Endothelial cell of umbilical vein (primary cell): Measurements from ENCODE around the gene FCRL2. TPM values are rescaled to one million over a fixed set of nuclear protein-coding genes. Genes with fewer than 3 reads are reported as not detected.

Source experiments
- BruUV-seq: library from RNA; stranded (reverse); fragments of 400-500 nt; replicated peaks from 2 replicates; lab custom pipeline; 2021; lab: Mats Ljungman, UMichigan
- CTCF ChIA-PET: fragments of 300-600, 350-600 bp; sonication (Branson Sonifier 250); formaldehyde crosslinking; loops from one replicate; lab custom pipeline; 2021; ENCODE audit warnings: antibody characterized with exemption, inconsistent platforms; lab: Charles Lee
- POLR2A ChIA-PET: fragments of 300-600, 350-600 bp; sonication (Branson Sonifier 250); formaldehyde crosslinking; loops from one replicate; lab custom pipeline; 2021; ENCODE audit warnings: antibody characterized with exemption, inconsistent platforms; lab: Charles Lee
- DNase-seq: peaks from one replicate; pipeline ENCODE4 v3.0.0-alpha.2; 2011; ENCODE audit warnings: low read depth, low spot score
- FAIRE-seq: peaks from 2 replicates; lab custom pipeline; 2011; peaks lifted over from hg19 to GRCh38; lab: Jason Lieb, UNC
- H2AFZ ChIP-seq: 2 replicates; pipeline ENCODE4 v1.6.0; 2012; ENCODE audit warnings: low read depth, low read length, control low read depth, inconsistent platforms
- H3K27ac ChIP-seq: 2 replicates; pipeline ENCODE4 v1.5.1; 2011; ENCODE audit warnings: low read depth, mild to moderate bottlenecking, control low read depth, low read length, moderate library complexity; ENCODE audit not compliant: insufficient read depth
- H3K27me3 ChIP-seq, 2 experiments: 2 replicates each; pipeline versions ENCODE4 v1.6.0 to v1.6.1; 2011; ENCODE audit warnings: low read length in 2 of 2, mixed read lengths in 1 of 2; ENCODE audit not compliant: control insufficient read depth in 2 of 2, insufficient read depth in 2 of 2
- H3K36me3 ChIP-seq, 2 experiments: 2 replicates in 1 of 2; 3 replicates in 1 of 2; pipeline ENCODE4 v1.5.1; 2011; ENCODE audit warnings: low read length in 2 of 2, mild to moderate bottlenecking in 1 of 2, moderate library complexity in 1 of 2; ENCODE audit not compliant: control insufficient read depth in 2 of 2, insufficient read depth in 2 of 2; ENCODE audit errors: extremely low read depth in 1 of 2
- H3K4me1 ChIP-seq: 3 replicates; pipeline ENCODE4 v1.5.1; 2011; ENCODE audit warnings: mild to moderate bottlenecking, low read length; ENCODE audit not compliant: control insufficient read depth, insufficient read depth; ENCODE audit errors: extremely low read depth
- H3K4me2 ChIP-seq: 2 replicates; pipeline ENCODE4 v1.6.1; 2011; ENCODE audit warnings: low read length, control low read depth, mixed read lengths; ENCODE audit not compliant: insufficient read depth
- H3K4me3 ChIP-seq, 3 experiments: fragments of 200-600 bp in 1 of 3; sonication (generic), shearing (Covaris generic) in 1 of 3; replicated peaks in 1 of 3; 2 replicates each; pipeline ENCODE4 v1.5.1; 2011 to 2016; ENCODE audit warnings: control low read depth in 3 of 3, low read length in 3 of 3, mild to moderate bottlenecking in 2 of 3, inconsistent platforms in 1 of 3, low read depth in 1 of 3, moderate library complexity in 1 of 3; ENCODE audit not compliant: insufficient read depth in 1 of 3
- H3K79me2 ChIP-seq: 2 replicates; pipeline ENCODE4 v1.6.0; 2012; ENCODE audit warnings: low read length, inconsistent platforms; ENCODE audit not compliant: control insufficient read depth, insufficient read depth
- H3K9ac ChIP-seq: replicated peaks from 2 replicates; pipeline ENCODE3; 2011; ENCODE audit warnings: low read length, control low read depth; ENCODE audit not compliant: insufficient read depth; ENCODE audit errors: extremely low read depth
- H3K9me1 ChIP-seq: replicated peaks from 3 replicates; pipeline ENCODE4 v1.6.0; 2011; ENCODE audit warnings: mild to moderate bottlenecking, low read length; ENCODE audit not compliant: control insufficient read depth, insufficient read depth; ENCODE audit errors: extremely low read depth
- H3K9me3 ChIP-seq: replicated peaks from 2 replicates; pipeline ENCODE4 v1.5.1; 2012; ENCODE audit warnings: low read length, inconsistent platforms; ENCODE audit not compliant: control insufficient read depth, insufficient read depth
- H4K20me1 ChIP-seq: replicated peaks from 2 replicates; pipeline ENCODE3; 2011; ENCODE audit warnings: mild to moderate bottlenecking, low read length; ENCODE audit not compliant: control insufficient read depth, insufficient read depth; ENCODE audit errors: extremely low read depth
- CTCF ChIP-seq, 2 donors: IDR thresholded peaks; 1 replicate in 1 of 2; 2 replicates in 1 of 2; pipeline ENCODE4 v1.5.1; 2011; ENCODE audit warnings: low read length in 2 of 2, mild to moderate bottlenecking in 2 of 2, moderate library complexity in 2 of 2, control low read depth in 1 of 2, inconsistent platforms in 1 of 2, low read depth in 1 of 2; ENCODE audit not compliant: insufficient read depth in 1 of 2; ENCODE audit errors: extremely low read depth in 1 of 2
- EZH2 ChIP-seq: IDR thresholded peaks from 2 replicates; pipeline ENCODE4 v1.6.1; 2012; ENCODE audit warnings: borderline replicate concordance, low read depth, mild to moderate bottlenecking, moderate library complexity, low read length, inconsistent platforms; ENCODE audit not compliant: severe bottlenecking
- FOS ChIP-seq: IDR thresholded peaks from 2 replicates; pipeline ENCODE4 v1.6.1; 2011; ENCODE audit warnings: mild to moderate bottlenecking, low read length, moderate library complexity, borderline replicate concordance; ENCODE audit not compliant: insufficient read depth
- GATA2 ChIP-seq: IDR thresholded peaks from 2 replicates; pipeline ENCODE4 v1.7.0; 2011; ENCODE audit warnings: low read depth, mild to moderate bottlenecking, moderate library complexity, mixed read lengths, low read length; ENCODE audit not compliant: insufficient read length, insufficient read depth
- JUN ChIP-seq: IDR thresholded peaks from 2 replicates; pipeline ENCODE4 v1.6.1; 2011; ENCODE audit warnings: borderline replicate concordance, low read depth; ENCODE audit not compliant: insufficient read length, insufficient read depth
- MAX ChIP-seq: IDR thresholded peaks from 2 replicates; pipeline ENCODE4 v1.6.1; 2011; ENCODE audit not compliant: insufficient read depth, insufficient read length
- MYC ChIP-seq: IDR thresholded peaks from one replicate; pipeline ENCODE4 v1.6.1; 2011; ENCODE audit warnings: mild to moderate bottlenecking, low read depth, low read length
- POLR2A ChIP-seq: IDR thresholded peaks from 2 replicates; pipeline ENCODE4 v1.6.1; 2012; ENCODE audit warnings: low read depth, mild to moderate bottlenecking, control low read depth, low read length
- POLR2AphosphoS5 ChIP-seq: IDR thresholded peaks from 2 replicates; pipeline ENCODE4 v1.6.1; 2012; ENCODE audit warnings: low read depth, mild to moderate bottlenecking, control low read depth, low read length, moderate library complexity; ENCODE audit not compliant: insufficient read depth
- dilution Hi-C: fragments of 300-500 bp; cut with MboI; formaldehyde crosslinking; loops from one replicate; pipeline ENCODE4 v1.15.0; 2019; ENCODE audit warnings: low sequenced_read_pairs; ENCODE audit not compliant: extremely low pct_ligation_motif_present
- intact Hi-C: fragments of 100-400 bp; cut with micrococcal nuclease; formaldehyde crosslinking; loops from one replicate; pipeline ENCODE4 v1.10.0; 2022
- polyA plus RNA-seq, 4 experiments: library from polyadenylated mRNA; depleted of rRNA in 3 of 4; stranded (reverse) in 3 of 4; unstranded in 1 of 4; fragments of >200 nt; gene quantifications; 2 replicates each; pipeline versions ENCODE4 v1.2.1 to v1.2.3, GENCODE V29; 2011 to 2012; ENCODE audit warnings: missing spikeins in 1 of 4
- total RNA-seq: library from RNA; stranded (reverse); gene quantifications from 2 replicates; pipeline ENCODE4 v1.2.3, GENCODE V29; 2021

FCRL2 gene
- total and polyA plus RNA-seq, 2 donors (not counting 3 experiments of a cell fraction or from before 2014, with no cell fraction given): not detected

GRCh38 chr1:157697781-157698569, 79.0 kb downstream of the FCRL2 start:
- Histone ChIP-seq H3K9me1 (no peaks in the 10 kb centered on the region), H3K9ac (no peak overlapping the region), H3K4me3 (no peak overlapping the region), H3K9me3 (no peaks in the 10 kb centered on the region), H3K27ac (no peak overlapping the region), H2AFZ (no peak overlapping the region), H3K4me1 (no peaks in the 10 kb centered on the region), H4K20me1 (no peaks in the 10 kb centered on the region), H3K36me3 (no peaks in the 10 kb centered on the region), H3K4me2 (no peak overlapping the region), H3K27me3 (no peaks in the 10 kb centered on the region), H3K79me2 (no peaks in the 10 kb centered on the region)
- FAIRE-seq (no peak), DNase-seq (no peak)
- CTCF ChIA-PET: no interaction called here
- TF ChIP-seq FOS: no peak
- TF ChIP-seq GATA2: no peak
- no peak for TF ChIP-seq POLR2A
- TF ChIP-seq JUN: no peak
- no peak for TF ChIP-seq MYC
- TF ChIP-seq MAX: no peak
- no peak for TF ChIP-seq POLR2AphosphoS5
- no peak for TF ChIP-seq EZH2
- no peak for TF ChIP-seq CTCF (IDR thresholded peaks at IDR 0.05; ENCODE audit: extremely low read depth in 1 of 2, insufficient read depth in 1 of 2, low read depth in 1 of 2, low read length in 2 of 2)
- POLR2A ChIA-PET: no interaction called here
- intact Hi-C loops (no loop called here), dilution Hi-C loops (no loop called here)
- no TSS peak for BruUV-seq
